ENCODE measurements around the gene SMIM20.

Gene SMIM20

DNA sequence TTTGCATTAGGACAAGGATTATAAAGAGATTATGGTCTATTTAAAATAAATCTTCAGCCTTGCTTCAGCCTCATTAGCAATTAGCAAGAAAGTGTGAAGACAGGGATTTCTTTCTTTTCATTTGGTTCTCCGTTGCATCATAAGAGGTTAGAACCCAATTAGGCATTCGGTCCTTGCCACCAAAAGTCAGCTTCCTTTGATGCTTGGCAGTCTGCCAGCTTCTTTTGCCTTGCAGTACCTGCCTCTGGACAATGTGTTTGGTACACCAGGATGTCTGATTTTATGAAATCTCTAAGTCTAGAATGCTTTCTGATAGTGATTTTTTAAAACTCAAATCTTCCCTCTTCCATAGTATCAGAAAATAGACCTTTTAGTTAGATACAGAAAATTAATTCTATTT, 12.4 kb downstream of the SMIM20 start:
- DNase-seq (ENCODE audit: low read depth in 2 of 2) = no peak

GRCh38 chr4:25927361-25928195, 13.6 kb downstream of the SMIM20 start:
- DNase-seq (ENCODE audit: low read depth in 2 of 2) = no peak

- no peak for DNase-seq (ENCODE audit: low read depth in 2 of 2)
Measured at GRCh38 chr4:25928379-25929297, 14.6 kb downstream of the SMIM20 start.

GRCh38 chr4:25929298-25929686, 15.3 kb downstream of the SMIM20 start:
- DNase-seq (ENCODE audit: low read depth in 2 of 2) = no peak

DNA sequence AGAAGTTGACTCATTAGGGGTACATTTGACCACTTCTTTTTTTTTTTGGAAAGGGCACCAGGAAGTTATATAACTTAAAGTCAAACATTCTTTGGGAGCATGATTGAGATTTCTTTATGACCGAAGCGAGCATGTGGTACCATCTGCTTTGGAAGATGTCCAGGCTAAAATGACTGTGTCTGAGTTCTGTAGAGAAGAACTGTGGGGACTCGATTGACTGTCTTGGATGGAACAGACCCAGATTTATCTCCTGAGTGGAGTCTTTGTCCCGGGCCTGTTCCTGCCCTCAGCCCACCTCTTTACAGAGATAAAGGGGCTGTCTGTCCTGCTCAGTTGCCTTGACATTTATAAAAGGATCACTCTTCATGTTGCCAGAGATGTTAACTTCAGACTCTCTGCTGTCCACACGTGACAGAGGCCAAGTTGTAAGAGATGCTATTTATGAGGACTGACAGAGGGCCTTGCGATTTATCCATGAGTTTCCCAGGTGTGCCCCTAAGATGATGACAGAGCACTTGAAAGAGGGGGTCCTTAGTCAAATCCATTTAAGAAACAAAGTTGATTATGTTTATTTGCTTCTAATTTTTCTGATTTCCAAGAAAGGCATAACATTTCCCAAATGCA, 16.8 kb downstream of the SMIM20 start:
- no peak for DNase-seq (ENCODE audit: low read depth in 2 of 2)

- DNase-seq (ENCODE audit: low read depth in 2 of 2) = no peak
Measured at GRCh38 chr4:25936696-25937095, 22.7 kb downstream of the SMIM20 start.

DNA sequence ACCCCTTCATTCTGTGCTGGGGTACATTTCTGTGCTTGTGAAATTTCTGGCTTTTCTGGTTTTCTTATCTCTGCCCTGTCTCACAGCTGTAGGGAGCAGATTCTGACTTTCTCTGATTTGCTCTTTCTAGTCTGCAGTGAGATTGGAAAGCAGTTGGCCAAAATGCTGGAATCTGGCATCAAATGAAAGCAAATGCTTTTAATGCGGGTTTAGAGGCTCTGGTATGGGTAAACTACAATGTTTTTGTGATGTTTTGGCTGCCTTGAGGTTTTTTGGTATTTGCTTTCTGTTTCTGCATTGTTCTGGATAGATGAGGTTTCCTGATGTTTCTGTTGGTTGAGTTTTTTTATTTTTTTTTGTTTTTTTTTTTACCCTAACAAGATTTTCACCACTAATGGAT, 23.8 kb downstream of the SMIM20 start:
- no peak for DNase-seq (ENCODE audit: low read depth in 2 of 2)

- no peak for DNase-seq (ENCODE audit: low read depth in 2 of 2)
Measured at GRCh38 chr4:25938366-25938765, 24.3 kb downstream of the SMIM20 start.

DNA sequence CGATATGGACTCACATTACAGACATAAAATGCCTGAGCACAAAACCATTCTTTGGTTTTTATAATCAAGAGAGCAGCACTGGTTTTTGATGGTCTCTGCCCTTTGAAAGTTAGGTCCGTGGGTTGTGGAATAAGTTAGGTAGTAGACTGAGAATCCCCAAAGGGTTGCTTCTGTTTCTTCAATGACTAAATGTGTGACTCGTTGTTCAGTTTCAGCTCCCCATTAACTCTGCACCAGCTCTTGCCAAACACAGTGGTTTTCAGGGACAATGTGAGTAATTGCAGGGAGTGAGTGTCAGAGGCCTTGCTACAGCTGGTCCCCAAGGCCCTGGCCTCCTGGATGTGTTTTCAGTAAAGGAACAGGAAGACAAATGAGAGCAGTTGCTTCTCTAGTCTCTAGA, 24.8 kb downstream of the SMIM20 start:
- no peak for DNase-seq (ENCODE audit: low read depth in 2 of 2)

GRCh38 chr4:25939330-25939729, 25.3 kb downstream of the SMIM20 start:
- DNase-seq (ENCODE audit: low read depth in 2 of 2) = no peak

- no peak for DNase-seq (ENCODE audit: low read depth in 2 of 2)
Measured at GRCh38 chr4:25941457-25942221, 27.6 kb downstream of the SMIM20 start.

DNA sequence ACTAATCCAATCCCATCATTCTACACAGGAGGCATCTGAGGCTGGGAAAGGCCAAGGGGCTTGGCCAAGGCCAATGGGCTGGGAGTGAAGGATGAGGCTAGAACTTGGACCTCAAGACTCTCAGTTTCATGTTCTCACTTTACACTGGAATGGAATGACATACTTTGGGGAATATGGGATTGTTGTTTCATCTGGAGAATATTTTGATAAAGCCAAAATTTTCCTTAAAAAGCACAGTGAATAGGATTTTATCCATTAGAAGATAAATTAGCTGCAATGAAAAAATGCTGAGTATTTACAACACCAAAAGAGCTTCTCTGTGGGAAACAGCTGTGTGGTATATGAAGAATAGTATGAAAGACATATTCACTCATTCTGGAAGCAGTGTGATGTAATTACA, 29.3 kb downstream of the SMIM20 start:
- no peak for DNase-seq (ENCODE audit: low read depth in 2 of 2)

- no peak for DNase-seq (ENCODE audit: low read depth in 2 of 2)
Measured at GRCh38 chr4:25943805-25944204, 29.8 kb downstream of the SMIM20 start.

GRCh38 chr4:25948051-25948450, 34.0 kb downstream of the SMIM20 start:
- no peak for DNase-seq (ENCODE audit: low read depth in 2 of 2)

GRCh38 chr4:25949173-25949748, 35.2 kb downstream of the SMIM20 start:
- DNase-seq (ENCODE audit: low read depth in 2 of 2) = no peak

- no peak for DNase-seq (ENCODE audit: low read depth in 2 of 2)
Measured at GRCh38 chr4:25949994-25950393, 36.0 kb downstream of the SMIM20 start.

GRCh38 chr4:25950461-25951389, 36.7 kb downstream of the SMIM20 start:
- no peak for DNase-seq (ENCODE audit: low read depth in 2 of 2)

GRCh38 chr4:25951390-25951952, 37.5 kb downstream of the SMIM20 start:
- DNase-seq (ENCODE audit: low read depth in 2 of 2) = no peak

DNA sequence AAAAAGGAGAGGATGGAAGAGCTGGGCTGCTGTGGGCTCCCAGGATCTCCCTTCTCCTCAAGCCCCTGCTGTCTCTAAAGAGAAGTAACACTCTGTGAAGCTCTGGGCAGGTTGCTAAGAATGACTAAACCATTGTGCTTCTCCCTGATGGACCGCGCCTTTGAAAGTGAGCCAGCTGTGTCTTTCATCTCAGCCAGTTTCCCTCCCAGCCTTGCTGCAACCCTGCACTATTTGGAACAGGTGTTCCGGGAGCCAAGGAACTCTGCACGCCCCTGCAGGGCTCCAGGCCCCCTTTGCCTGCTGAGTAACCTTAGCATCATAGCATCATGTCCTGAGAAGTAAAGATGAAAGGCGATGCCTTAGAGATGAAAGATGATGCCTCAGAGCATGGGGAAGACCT, 39.7 kb downstream of the SMIM20 start:
- no peak for DNase-seq (ENCODE audit: low read depth in 2 of 2)

Data from stimulated activated CD4-positive, alpha-beta T cell treated with anti-CD3 and anti-CD28 coated beads, Interleukin-1b, Interleukin-23, amount 100 ng/mL, for 1 hour (primary cell).